HG03521 (cell line): Measurements from ENCODE around the gene FMN1.

Experiments
- ATAC-seq: cut with Tn5 transposase; IDR thresholded peaks from one replicate; pipeline ENCODE4 v1.9.1; 2021; ENCODE audit warnings: mild to moderate bottlenecking, moderate library complexity; ENCODE audit not compliant: unreplicated experiment

FMN1 gene

GRCh38 chr15:32842081-32842480 lies 352.4 kb downstream of the FMN1 start:
- ATAC-seq: no peak

GRCh38 chr15:32840507-32841245 lies 353.8 kb downstream of the FMN1 start:
- no peak for ATAC-seq

- no peak for ATAC-seq
Observed at GRCh38 chr15:32838820-32839219, 355.7 kb downstream of the FMN1 start.

- ATAC-seq: no peak
Observed at GRCh38 chr15:32838338-32838737, 356.2 kb downstream of the FMN1 start.

GRCh38 chr15:32837935-32838334 lies 356.6 kb downstream of the FMN1 start:
- no peak for ATAC-seq

GRCh38 chr15:32834156-32834555 lies 360.4 kb downstream of the FMN1 start:
- peak; percentile 75 for ATAC-seq

- ATAC-seq: no peak
Observed at GRCh38 chr15:32833379-32833821, 361.1 kb downstream of the FMN1 start.

- no peak for ATAC-seq
Observed at GRCh38 chr15:32831485-32831884, 363.0 kb downstream of the FMN1 start.

- ATAC-seq: no peak
Observed at GRCh38 chr15:32830241-32830640, 364.3 kb downstream of the FMN1 start.

- no peak for ATAC-seq
Observed at GRCh38 chr15:32829436-32829835, 365.1 kb downstream of the FMN1 start.

- no peak for ATAC-seq
Observed at GRCh38 chr15:32828507-32829186, 365.9 kb downstream of the FMN1 start.

- no peak for ATAC-seq
Observed at GRCh38 chr15:32826685-32827084, 367.8 kb downstream of the FMN1 start.

- ATAC-seq: no peak
Observed at GRCh38 chr15:32825219-32825618, 369.3 kb downstream of the FMN1 start.

- ATAC-seq: no peak
Observed at GRCh38 chr15:32824777-32825176, 369.7 kb downstream of the FMN1 start.

- ATAC-seq: no peak
Observed at GRCh38 chr15:32823750-32824149, 370.8 kb downstream of the FMN1 start.

GRCh38 chr15:32822739-32823138 lies 371.8 kb downstream of the FMN1 start:
- ATAC-seq: no peak

- ATAC-seq: no peak
Observed at GRCh38 chr15:32819448-32819847, 375.1 kb downstream of the FMN1 start.

- no peak for ATAC-seq
Observed at GRCh38 chr15:32818758-32819447, 375.6 kb downstream of the FMN1 start.

GRCh38 chr15:32817577-32817976 lies 376.9 kb downstream of the FMN1 start:
- ATAC-seq: no peak

- ATAC-seq: no peak
Observed at GRCh38 chr15:32807331-32807730, 387.2 kb downstream of the FMN1 start.

- no peak for ATAC-seq
Observed at GRCh38 chr15:32803631-32804030, 390.9 kb downstream of the FMN1 start.
